Measurements from ENCODE around the gene SLC19A2.
A peak's percentile ranks its signal among the peaks of the same experiment; 100 is the strongest.

The SLC19A2 gene

GRCh38 chr1:169525391-169525790 lies 39.6 kb upstream of the SLC19A2 start:
- no peaks in the 10 kb centered on the region for H3K79me2 ChIP-seq (ENCODE audit: control insufficient read depth, insufficient read depth, low read length, unreplicated experiment)
- no peak overlapping the region for H2AFZ ChIP-seq (ENCODE audit: low read length, unreplicated experiment)
- H3K27ac ChIP-seq (ENCODE audit: low read depth, low read length), result no peak overlapping the region
- H3K4me1 ChIP-seq (ENCODE audit: control insufficient read depth, insufficient read depth, low read length, unreplicated experiment), result peaks cover 7% of the 10 kb centered on the region
- H3K27me3 ChIP-seq (ENCODE audit: insufficient read depth, low read length), result no peaks in the 10 kb centered on the region
- H3K36me3 ChIP-seq (ENCODE audit: insufficient read depth, low read length), result no peaks in the 10 kb centered on the region
- no peak overlapping the region for H3K4me3 ChIP-seq (ENCODE audit: low read depth, low read length)

- Histone ChIP-seq H3K79me2 (ENCODE audit: control insufficient read depth, insufficient read depth, low read length, unreplicated experiment) (no peaks in the 10 kb centered on the region), H2AFZ (ENCODE audit: low read length, unreplicated experiment) (no peak overlapping the region), H3K27ac (ENCODE audit: low read depth, low read length) (no peak overlapping the region), H3K27me3 (ENCODE audit: insufficient read depth, low read length) (no peaks in the 10 kb centered on the region), H3K4me1 (ENCODE audit: control insufficient read depth, insufficient read depth, low read length, unreplicated experiment) (peaks cover under 1% of the 10 kb centered on the region), H3K4me3 (ENCODE audit: low read depth, low read length) (no peak overlapping the region), H3K36me3 (ENCODE audit: insufficient read depth, low read length) (no peaks in the 10 kb centered on the region)
Measured at GRCh38 chr1:169523904-169524303, 38.2 kb upstream of the SLC19A2 start.

DNA sequence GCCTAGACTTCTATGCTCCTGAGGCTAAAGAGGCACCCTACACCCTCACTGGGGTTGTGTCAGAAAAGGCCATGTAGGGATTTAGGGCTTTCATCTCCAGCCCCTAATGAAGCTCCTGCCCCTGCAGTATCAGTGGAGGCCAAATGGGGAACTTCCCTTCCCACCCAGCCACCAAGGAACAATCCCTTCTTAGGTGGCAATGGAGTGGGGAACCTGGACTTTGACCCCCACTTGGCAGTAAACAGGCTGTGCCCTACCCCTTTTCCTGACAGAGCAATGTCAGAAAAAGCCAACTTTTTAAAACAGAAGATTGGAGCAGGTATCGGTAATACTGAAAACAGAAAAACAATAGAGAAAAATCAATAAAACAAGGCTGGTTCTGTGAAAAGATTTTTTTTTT lies 35.5 kb upstream of the SLC19A2 start:
- Histone ChIP-seq H3K4me3 (ENCODE audit: low read depth, low read length) (no peak overlapping the region), H3K27ac (ENCODE audit: low read depth, low read length) (no peak overlapping the region), H3K27me3 (ENCODE audit: insufficient read depth, low read length) (no peaks in the 10 kb centered on the region), H3K4me1 (ENCODE audit: control insufficient read depth, insufficient read depth, low read length, unreplicated experiment) (no peaks in the 10 kb centered on the region), H3K79me2 (ENCODE audit: control insufficient read depth, insufficient read depth, low read length, unreplicated experiment) (no peaks in the 10 kb centered on the region), H2AFZ (ENCODE audit: low read length, unreplicated experiment) (no peak overlapping the region), H3K36me3 (ENCODE audit: insufficient read depth, low read length) (no peaks in the 10 kb centered on the region)

DNA sequence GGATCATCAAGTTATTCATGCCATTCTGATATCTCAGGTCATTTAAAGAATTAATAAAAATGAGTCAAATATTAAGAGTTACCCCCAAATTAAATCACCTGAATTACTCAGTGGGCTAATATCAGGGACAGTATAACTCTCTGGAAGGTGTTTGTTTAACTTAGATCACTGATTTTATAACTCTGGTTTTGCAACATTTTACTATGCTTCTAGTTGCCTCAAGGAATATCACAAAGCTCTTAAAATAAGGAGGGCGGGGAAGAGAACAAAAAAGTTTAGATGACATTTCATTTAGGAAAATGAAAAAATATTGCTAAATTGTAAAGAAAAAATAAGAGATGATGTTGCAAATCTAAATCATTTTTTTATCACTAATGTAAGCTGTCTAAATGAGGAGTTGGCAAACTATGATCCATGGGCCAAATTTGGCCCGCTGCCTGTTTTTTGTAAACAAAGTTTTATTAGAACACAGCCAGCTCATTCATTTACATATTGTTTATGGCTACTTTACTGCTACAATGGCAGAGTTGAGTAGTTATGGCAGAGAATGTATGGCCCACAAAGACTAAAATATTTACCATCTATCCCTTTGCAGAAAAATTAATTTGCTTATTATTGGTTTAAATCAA lies 31.9 kb upstream of the SLC19A2 start:
- peaks cover 12% of the 10 kb centered on the region for H3K4me1 ChIP-seq (ENCODE audit: control insufficient read depth, insufficient read depth, low read length, unreplicated experiment)
- no peaks in the 10 kb centered on the region for H3K79me2 ChIP-seq (ENCODE audit: control insufficient read depth, insufficient read depth, low read length, unreplicated experiment)
- H3K27ac ChIP-seq (ENCODE audit: low read depth, low read length), result no peak overlapping the region
- no peak overlapping the region for H3K4me3 ChIP-seq (ENCODE audit: low read depth, low read length)
- no peaks in the 10 kb centered on the region for H3K36me3 ChIP-seq (ENCODE audit: insufficient read depth, low read length)
- no peaks in the 10 kb centered on the region for H3K27me3 ChIP-seq (ENCODE audit: insufficient read depth, low read length)
- no peak overlapping the region for H2AFZ ChIP-seq (ENCODE audit: low read length, unreplicated experiment)

DNA sequence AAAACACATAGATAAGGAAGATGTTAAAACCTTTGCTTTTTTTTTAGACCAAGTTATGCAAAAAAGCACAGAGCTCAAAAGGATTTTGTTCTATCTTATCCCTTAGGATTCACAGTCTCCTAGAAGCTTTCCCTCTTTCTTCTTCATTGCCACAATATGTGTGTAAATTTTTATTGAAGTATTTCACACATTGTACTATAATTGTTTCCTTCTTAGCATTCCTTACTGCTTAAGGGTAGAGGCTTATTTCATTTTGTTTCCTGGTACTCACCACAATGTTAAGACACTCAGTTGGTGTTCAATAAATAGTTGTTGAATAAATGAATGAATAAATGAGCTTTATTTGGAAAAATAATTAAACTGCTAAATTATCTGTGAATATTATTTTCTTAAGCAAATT lies 29.9 kb upstream of the SLC19A2 start:
- no peak overlapping the region for H3K4me3 ChIP-seq (ENCODE audit: low read depth, low read length)
- H3K4me1 ChIP-seq (ENCODE audit: control insufficient read depth, insufficient read depth, low read length, unreplicated experiment), result peaks cover 29% of the 10 kb centered on the region
- no peaks in the 10 kb centered on the region for H3K36me3 ChIP-seq (ENCODE audit: insufficient read depth, low read length)
- no peak overlapping the region for H3K27ac ChIP-seq (ENCODE audit: low read depth, low read length)
- no peaks in the 10 kb centered on the region for H3K27me3 ChIP-seq (ENCODE audit: insufficient read depth, low read length)
- no peaks in the 10 kb centered on the region for H3K79me2 ChIP-seq (ENCODE audit: control insufficient read depth, insufficient read depth, low read length, unreplicated experiment)
- H2AFZ ChIP-seq (ENCODE audit: low read length, unreplicated experiment), result no peak overlapping the region

GRCh38 chr1:169514566-169515270 lies 29.0 kb upstream of the SLC19A2 start:
- no peak overlapping the region for H3K27ac ChIP-seq (ENCODE audit: low read depth, low read length)
- no peaks in the 10 kb centered on the region for H3K36me3 ChIP-seq (ENCODE audit: insufficient read depth, low read length)
- H2AFZ ChIP-seq (ENCODE audit: low read length, unreplicated experiment), result no peak overlapping the region
- H3K4me3 ChIP-seq (ENCODE audit: low read depth, low read length), result no peak overlapping the region
- H3K27me3 ChIP-seq (ENCODE audit: insufficient read depth, low read length), result no peaks in the 10 kb centered on the region
- H3K79me2 ChIP-seq (ENCODE audit: control insufficient read depth, insufficient read depth, low read length, unreplicated experiment), result no peaks in the 10 kb centered on the region
- H3K4me1 ChIP-seq (ENCODE audit: control insufficient read depth, insufficient read depth, low read length, unreplicated experiment), result peaks cover 32% of the 10 kb centered on the region

GRCh38 chr1:169513208-169513607 lies 27.5 kb upstream of the SLC19A2 start:
- no peaks in the 10 kb centered on the region for H3K27me3 ChIP-seq (ENCODE audit: insufficient read depth, low read length)
- peak overlapping the region; percentile 84 for H3K27ac ChIP-seq (ENCODE audit: low read depth, low read length)

GRCh38 chr1:169511316-169512005 lies 25.7 kb upstream of the SLC19A2 start:
- Histone ChIP-seq H3K79me2 (ENCODE audit: control insufficient read depth, insufficient read depth, low read length, unreplicated experiment) (no peaks in the 10 kb centered on the region), H3K27me3 (ENCODE audit: insufficient read depth, low read length) (no peaks in the 10 kb centered on the region), H3K4me1 (ENCODE audit: control insufficient read depth, insufficient read depth, low read length, unreplicated experiment) (peaks cover 45% of the 10 kb centered on the region), H3K27ac (ENCODE audit: low read depth, low read length) (peak overlapping the region; percentile 84), H2AFZ (ENCODE audit: low read length, unreplicated experiment) (no peak overlapping the region), H3K36me3 (ENCODE audit: insufficient read depth, low read length) (no peaks in the 10 kb centered on the region), H3K4me3 (ENCODE audit: low read depth, low read length) (peak overlapping the region; percentile 10; the same call in 1 of the 2 replicates)

More at GRCh38 chr1:169513208-169513607, 27.5 kb upstream of the SLC19A2 start:
- no peaks in the 10 kb centered on the region for H3K36me3 ChIP-seq (ENCODE audit: insufficient read depth, low read length)
- peak overlapping the region; percentile 81 for H2AFZ ChIP-seq (ENCODE audit: low read length, unreplicated experiment)
- peaks cover 45% of the 10 kb centered on the region for H3K4me1 ChIP-seq (ENCODE audit: control insufficient read depth, insufficient read depth, low read length, unreplicated experiment)
- H3K4me3 ChIP-seq (ENCODE audit: low read depth, low read length), result no peak overlapping the region
- H3K79me2 ChIP-seq (ENCODE audit: control insufficient read depth, insufficient read depth, low read length, unreplicated experiment), result no peaks in the 10 kb centered on the region

DNA sequence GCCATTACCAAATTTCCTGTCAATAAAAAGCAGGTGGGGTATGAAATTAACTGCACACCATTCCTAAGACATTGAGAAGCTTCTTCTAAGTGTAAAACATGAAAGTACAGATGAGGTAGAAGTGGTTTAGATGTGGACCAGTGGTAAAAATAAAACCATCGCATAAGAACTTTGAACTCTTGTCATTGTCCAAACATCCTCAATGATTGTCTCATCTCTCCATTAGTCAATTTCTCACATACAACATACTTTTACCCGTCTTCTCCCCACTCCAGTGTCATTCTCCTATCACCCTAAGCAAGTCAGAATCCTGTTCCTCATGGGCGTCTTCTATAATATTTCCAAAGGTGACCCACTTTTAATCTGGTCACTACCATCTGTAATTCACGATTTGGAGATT lies 24.3 kb upstream of the SLC19A2 start:
- Histone ChIP-seq H2AFZ (ENCODE audit: low read length, unreplicated experiment) (no peak overlapping the region), H3K4me3 (ENCODE audit: low read depth, low read length) (no peak overlapping the region), H3K27me3 (ENCODE audit: insufficient read depth, low read length) (no peaks in the 10 kb centered on the region), H3K36me3 (ENCODE audit: insufficient read depth, low read length) (no peaks in the 10 kb centered on the region), H3K27ac (ENCODE audit: low read depth, low read length) (no peak overlapping the region), H3K4me1 (ENCODE audit: control insufficient read depth, insufficient read depth, low read length, unreplicated experiment) (peaks cover 45% of the 10 kb centered on the region), H3K79me2 (ENCODE audit: control insufficient read depth, insufficient read depth, low read length, unreplicated experiment) (no peaks in the 10 kb centered on the region)

- H2AFZ ChIP-seq (ENCODE audit: low read length, unreplicated experiment), result no peak overlapping the region
- H3K27ac ChIP-seq (ENCODE audit: low read depth, low read length), result no peak overlapping the region
- no peaks in the 10 kb centered on the region for H3K79me2 ChIP-seq (ENCODE audit: control insufficient read depth, insufficient read depth, low read length, unreplicated experiment)
- H3K36me3 ChIP-seq (ENCODE audit: insufficient read depth, low read length), result no peaks in the 10 kb centered on the region
- peaks cover 45% of the 10 kb centered on the region for H3K4me1 ChIP-seq (ENCODE audit: control insufficient read depth, insufficient read depth, low read length, unreplicated experiment)
- H3K4me3 ChIP-seq (ENCODE audit: low read depth, low read length), result no peak overlapping the region
- H3K27me3 ChIP-seq (ENCODE audit: insufficient read depth, low read length), result no peaks in the 10 kb centered on the region
Measured at GRCh38 chr1:169509354-169509753, 23.6 kb upstream of the SLC19A2 start.

Data from ACC112 (cell line).